Kidney (tissue), 14 donors: ENCODE data around the gene RXRG. TPM values are rescaled to one million over a fixed set of nuclear protein-coding genes. Genes with fewer than 3 reads are reported as not detected.

Source experiments
- DNase-seq, 5 donors: peaks; one replicate each; pipeline ENCODE4 v3.0.0-alpha.2; 2013 to 2020
- FAIRE-seq: peaks from 2 replicates; lab custom pipeline; 2012; peaks lifted over from hg19 to GRCh38; lab: Jason Lieb, UNC
- H3K27ac ChIP-seq, 2 donors: one replicate each; pipeline ENCODE4 v1.7.0; 2013; ENCODE audit warnings: low read depth in 2 of 2, low read length in 2 of 2, inconsistent platforms in 1 of 2
- H3K27me3 ChIP-seq: one replicate; pipeline ENCODE4 v1.7.1; 2013; ENCODE audit warnings: low read length, inconsistent platforms; ENCODE audit not compliant: control insufficient read depth, insufficient read depth
- H3K36me3 ChIP-seq, 3 donors: one replicate each; pipeline versions ENCODE4 v1.7.0 to v1.7.1; 2013; ENCODE audit warnings: low read length in 3 of 3, control low read depth in 1 of 3, inconsistent platforms in 1 of 3; ENCODE audit not compliant: insufficient read depth in 3 of 3, control insufficient read depth in 2 of 3
- H3K4me1 ChIP-seq, 3 donors: one replicate each; pipeline versions ENCODE4 v1.7.0 to v1.7.1; 2013; ENCODE audit warnings: low read length in 3 of 3, inconsistent platforms in 1 of 3, low read depth in 1 of 3; ENCODE audit not compliant: control insufficient read depth in 2 of 3, insufficient read depth in 2 of 3
- H3K4me3 ChIP-seq, 3 donors: one replicate each; pipeline versions ENCODE4 v1.7.0 to v1.8.1; 2013; ENCODE audit warnings: low read length in 3 of 3, control low read depth in 1 of 3, inconsistent platforms in 1 of 3
- H3K9ac ChIP-seq, 3 donors: one replicate each; pipeline versions ENCODE4 v1.7.0 to v1.7.1; 2013; ENCODE audit warnings: low read length in 3 of 3, control low read depth in 1 of 3, inconsistent platforms in 1 of 3
- H3K9me3 ChIP-seq, 3 donors: one replicate each; pipeline versions ENCODE4 v1.7.0 to v1.7.1; 2013; ENCODE audit warnings: low read length in 3 of 3, control low read depth in 1 of 3, inconsistent platforms in 1 of 3; ENCODE audit not compliant: control insufficient read depth in 2 of 3, insufficient read depth in 1 of 3
- intact Hi-C: fragments of 100-400 bp; cut with DNase I; formaldehyde crosslinking; loops from one replicate; pipeline ENCODE4 v1.11.1; 2022
- polyA plus RNA-seq: library from polyadenylated mRNA; stranded (reverse); fragments of 350-450 nt; fragmentation: Illumina TruSeq; extraction: RNeasy Lipid Tissue Mini Kit (QIAGEN cat#74804); gene quantifications from one replicate; pipeline ENCODE4 v1.2.3, GENCODE V29; 2014; ENCODE audit warnings: low read depth, low replicate concordance; ENCODE audit not compliant: insufficient read depth
- total RNA-seq: library from RNA; stranded (reverse); fragmentation: NEBNext Ultra II Directional; extraction: Animal tissue kit (Norgen Biotek cat#: 25700); gene quantifications from one replicate; pipeline ENCODE4 v1.2.1, GENCODE V29; 2021
- TF ChIP-seq, protein P1 (sequence below): IDR thresholded peaks from 3 replicates; pipeline ENCODE4 v1.5.1; 2012; ENCODE audit warnings: mild to moderate bottlenecking, moderate library complexity, borderline replicate concordance; ENCODE audit not compliant: insufficient read depth; ENCODE audit errors: extremely low read depth
- donor health status: control.
- donor health status: control.
- donor health status: control.
- donor health status: control.
- donor health status: control.
- donor health status: DM: yes; HTN: yes; CAD: no.
- donor health status: Normal renal cell carcinoma (clear cell type).

RXRG gene
- total and polyA plus RNA-seq, 2 donors from 2014 or later, result 0.39 to 0.44 TPM

DNA sequence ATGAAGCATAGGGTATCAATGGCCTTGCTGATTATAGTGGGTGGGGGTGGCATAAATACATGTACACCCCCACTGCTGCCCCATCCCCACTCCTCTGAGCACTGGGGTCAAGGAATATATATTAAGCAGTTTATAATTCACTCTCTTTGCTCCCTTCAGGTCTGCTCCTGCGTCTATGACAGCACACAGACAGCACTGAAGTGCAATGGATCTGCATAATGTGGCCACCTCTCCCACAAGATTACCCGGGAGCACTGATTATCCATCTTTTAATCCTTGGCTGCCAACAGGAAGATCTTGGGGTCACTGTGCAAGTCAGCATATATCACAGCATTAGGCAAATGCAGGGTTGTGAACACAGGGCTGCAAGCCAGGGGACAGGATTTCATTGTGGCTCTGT is 19.3 kb downstream of the RXRG start:
- Histone ChIP-seq H3K9ac (no peak overlapping the region), H3K27me3 (no peaks in the 10 kb centered on the region), H3K36me3 (no peaks in the 10 kb centered on the region), H3K9me3 (no peaks in the 10 kb centered on the region), H3K27ac (no peak overlapping the region), H3K4me3 (no peak overlapping the region), H3K4me1 (peaks cover 0 to 6% (median 0%) of the 10 kb centered on the region in 3 donors)
- DNase-seq, result no peak
- TF ChIP-seq, protein P1, sequence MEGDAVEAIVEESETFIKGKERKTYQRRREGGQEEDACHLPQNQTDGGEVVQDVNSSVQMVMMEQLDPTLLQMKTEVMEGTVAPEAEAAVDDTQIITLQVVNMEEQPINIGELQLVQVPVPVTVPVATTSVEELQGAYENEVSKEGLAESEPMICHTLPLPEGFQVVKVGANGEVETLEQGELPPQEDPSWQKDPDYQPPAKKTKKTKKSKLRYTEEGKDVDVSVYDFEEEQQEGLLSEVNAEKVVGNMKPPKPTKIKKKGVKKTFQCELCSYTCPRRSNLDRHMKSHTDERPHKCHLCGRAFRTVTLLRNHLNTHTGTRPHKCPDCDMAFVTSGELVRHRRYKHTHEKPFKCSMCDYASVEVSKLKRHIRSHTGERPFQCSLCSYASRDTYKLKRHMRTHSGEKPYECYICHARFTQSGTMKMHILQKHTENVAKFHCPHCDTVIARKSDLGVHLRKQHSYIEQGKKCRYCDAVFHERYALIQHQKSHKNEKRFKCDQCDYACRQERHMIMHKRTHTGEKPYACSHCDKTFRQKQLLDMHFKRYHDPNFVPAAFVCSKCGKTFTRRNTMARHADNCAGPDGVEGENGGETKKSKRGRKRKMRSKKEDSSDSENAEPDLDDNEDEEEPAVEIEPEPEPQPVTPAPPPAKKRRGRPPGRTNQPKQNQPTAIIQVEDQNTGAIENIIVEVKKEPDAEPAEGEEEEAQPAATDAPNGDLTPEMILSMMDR, result no peak
- intact Hi-C loops, result no loop called here
- FAIRE-seq, result no peak

DNA sequence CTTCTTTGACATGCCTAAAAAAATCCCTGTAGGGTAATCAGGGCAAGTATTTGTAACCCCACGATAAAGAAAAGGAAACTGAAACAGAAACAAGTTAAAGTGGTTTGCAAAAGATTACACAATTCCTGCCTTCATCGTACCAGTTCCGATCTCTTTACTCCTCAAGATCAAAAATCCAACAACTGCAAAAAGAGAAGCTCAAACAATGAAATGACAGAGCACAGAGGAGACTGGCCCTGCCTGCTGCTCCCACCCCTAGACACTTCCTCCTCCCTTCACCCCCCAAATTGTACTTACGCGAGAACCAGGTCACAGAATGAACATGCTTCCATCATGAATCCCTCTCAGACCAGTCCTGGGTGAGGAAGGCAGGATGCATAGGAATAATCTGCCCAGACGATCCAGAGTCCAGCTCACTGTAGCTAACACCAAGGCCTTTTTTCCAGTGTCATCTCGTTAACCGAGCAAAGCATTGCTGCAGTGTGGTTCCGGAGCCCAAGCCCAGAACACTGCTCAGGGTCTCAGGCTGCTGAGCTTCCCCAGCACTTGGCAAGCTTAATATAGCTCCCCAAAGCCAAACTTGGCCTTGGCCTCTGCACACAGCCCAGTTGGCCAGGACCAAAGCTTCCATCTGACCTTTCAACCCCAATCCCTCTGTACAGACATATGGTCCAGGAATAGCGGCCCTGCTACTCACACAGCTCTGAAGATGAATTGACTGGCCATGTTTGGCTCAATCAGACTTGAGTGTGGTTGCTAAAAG is 20.3 kb downstream of the RXRG start:
- TF ChIP-seq, protein P1, result no peak
- FAIRE-seq (no peak), DNase-seq (no peak)
- Histone ChIP-seq H3K36me3 (no peaks in the 10 kb centered on the region), H3K27ac (peak overlapping the region in 1 of 2 donors; percentile 47), H3K9ac (no peak overlapping the region), H3K27me3 (no peaks in the 10 kb centered on the region), H3K4me1 (peaks cover 0 to 6% (median 0%) of the 10 kb centered on the region in 3 donors), H3K9me3 (no peaks in the 10 kb centered on the region), H3K4me3 (peak overlapping the region in 1 of 3 donors; percentile 17)
- intact Hi-C loops, result no loop called here

DNA sequence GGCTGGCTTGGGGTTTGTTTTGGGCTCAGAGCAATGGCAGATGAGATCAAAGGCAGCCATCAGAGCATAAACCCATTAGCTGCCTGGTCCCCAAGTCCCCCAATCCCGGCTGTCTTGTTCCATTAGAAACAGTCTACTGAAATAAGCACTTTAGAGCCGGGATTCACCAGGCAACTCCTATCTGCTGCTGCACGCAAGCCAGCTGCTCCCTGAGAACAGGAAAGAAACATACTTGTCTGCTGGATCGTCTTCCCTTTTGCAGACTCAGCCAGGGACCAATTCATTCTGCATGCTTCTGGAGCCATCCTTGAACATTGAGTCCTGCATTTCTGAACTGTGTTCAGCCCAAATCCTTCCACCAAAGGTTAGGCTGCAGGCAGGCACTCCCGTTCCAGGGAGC is 21.8 kb downstream of the RXRG start:
- DNase-seq, result no peak
- no peak for FAIRE-seq
- TF ChIP-seq, protein P1, result no peak
- H3K27ac ChIP-seq, result no peak overlapping the region
- no peaks in the 10 kb centered on the region for H3K36me3 ChIP-seq
- peaks cover 0 to 6% (median 0%) of the 10 kb centered on the region in 3 donors for H3K4me1 ChIP-seq
- intact Hi-C loops, result no loop called here
- H3K27me3 ChIP-seq, result no peaks in the 10 kb centered on the region
- no peaks in the 10 kb centered on the region for H3K9me3 ChIP-seq
- no peak overlapping the region for H3K4me3 ChIP-seq
- H3K9ac ChIP-seq, result no peak overlapping the region

DNA sequence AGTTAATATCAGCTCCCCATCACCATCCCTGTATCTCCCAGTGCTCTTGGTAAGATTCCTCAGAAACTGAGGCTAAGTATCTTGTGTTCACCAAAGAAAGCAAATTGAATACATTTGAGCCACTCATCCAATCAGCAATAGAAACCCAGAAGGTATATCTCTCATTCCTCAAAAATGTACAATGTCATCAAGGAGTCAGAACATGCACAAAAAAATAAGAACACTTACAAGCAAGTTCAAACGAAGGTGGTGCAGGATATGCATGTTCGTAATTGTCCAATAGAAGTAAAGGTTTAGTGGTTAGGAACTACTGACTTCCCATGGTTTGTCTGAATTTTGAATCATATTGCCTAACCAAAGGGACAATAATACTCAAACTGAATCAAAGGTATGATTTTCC is 24.3 kb downstream of the RXRG start:
- intact Hi-C loops, result no loop called here
- Histone ChIP-seq H3K27me3 (no peaks in the 10 kb centered on the region), H3K4me3 (no peak overlapping the region), H3K27ac (no peak overlapping the region), H3K4me1 (peaks cover 0 to 6% (median 0%) of the 10 kb centered on the region in 3 donors), H3K36me3 (no peaks in the 10 kb centered on the region), H3K9ac (no peak overlapping the region), H3K9me3 (no peaks in the 10 kb centered on the region)
- TF ChIP-seq, protein P1, result no peak
- DNase-seq, result no peak
- FAIRE-seq, result no peak
